HCT116 (cell line): ENCODE data around the gene NECTIN4. TPM values are rescaled to one million over a fixed set of nuclear protein-coding genes. Genes with fewer than 3 reads are reported as not detected.
"Not testable (repeated sequence)": the region's sequence is repeated elsewhere in the genome, so short reads cannot be mapped to it uniquely, and the experiment has no call there.

Experiments
- ATAC-seq: fragments of 200-7000 bp; cut with Tn5 transposase; 2 replicates; pipeline ENCODE4 v1.9.1; 2020; ENCODE audit warnings: mild to moderate bottlenecking, moderate library complexity
- BruUV-seq: library from RNA; stranded (reverse); fragments of 400-500 nt; replicated peaks from 2 replicates; lab custom pipeline; 2021; lab: Mats Ljungman, UMichigan
- CTCF ChIA-PET: fragments of 300-600 bp; sonication (Branson Sonifier 250); formaldehyde crosslinking; loops from one replicate; lab custom pipeline; 2021; ENCODE audit warnings: antibody characterized with exemption; lab: Charles Lee
- POLR2A ChIA-PET: fragments of 300-600, 350-600 bp; sonication (Branson Sonifier 250); formaldehyde crosslinking; loops from one replicate; lab custom pipeline; 2021; ENCODE audit warnings: antibody characterized with exemption; lab: Charles Lee
- RAD21 ChIA-PET, 2 experiments: fragments of 300-600 bp; sonication (Branson Sonifier 250); formaldehyde crosslinking; loops; one replicate each; lab custom pipeline; 2023; ENCODE audit warnings: low total read pairs in 2 of 2; ENCODE audit not compliant: uncharacterized antibody in 2 of 2, unreplicated experiment in 2 of 2, low non-redundant PET in 1 of 2; lab: Charles Lee
- DNase-seq: peaks from one replicate; pipeline ENCODE4 v3.0.0-alpha.2; 2010; ENCODE audit warnings: low read depth, low spot score
- H2AFZ ChIP-seq: fragments of 200-600 bp; shearing (Covaris generic), sonication (generic); 2 replicates; pipeline ENCODE4 v1.6.1; 2017; ENCODE audit warnings: low read depth, mixed run types, mixed read lengths, antibody characterized with exemption, low read length; ENCODE audit not compliant: poor library complexity, severe bottlenecking
- H3K27ac ChIP-seq: 2 replicates; pipeline ENCODE4 v1.5.1; 2012; ENCODE audit warnings: low read depth, low read length
- H3K27me3 ChIP-seq: fragments of 200-600 bp; sonication (generic); 2 replicates; pipeline ENCODE4 v1.6.1; 2016; ENCODE audit warnings: mixed run types, low read length, mixed read lengths; ENCODE audit not compliant: insufficient read depth
- H3K36me3 ChIP-seq, 2 experiments: fragments of 200-500 bp in 1 of 2; fragments of 200-600 bp in 1 of 2; sonication (Bioruptor generic) in 1 of 2; sonication (generic) in 1 of 2; 2 replicates each; pipeline versions ENCODE4 v1.5.1 to v1.6.1; 2014 to 2016; ENCODE audit warnings: low read length in 2 of 2, inconsistent platforms in 1 of 2, mixed read lengths in 1 of 2, mixed run types in 1 of 2; ENCODE audit not compliant: insufficient read depth in 2 of 2, control insufficient read depth in 1 of 2
- H3K4me1 ChIP-seq, 2 experiments: fragments of 200-600 bp in 1 of 2; sonication (generic) in 1 of 2; 2 replicates each; pipeline versions ENCODE4 v1.5.1 to v1.6.1; 2012 to 2017; ENCODE audit warnings: low read length in 2 of 2, inconsistent platforms in 1 of 2, mild to moderate bottlenecking in 1 of 2, mixed read lengths in 1 of 2, mixed run types in 1 of 2, moderate library complexity in 1 of 2; ENCODE audit not compliant: insufficient read depth in 2 of 2, control insufficient read depth in 1 of 2
- H3K4me2 ChIP-seq: fragments of 200-600 bp; sonication (generic); 2 replicates; pipeline ENCODE4 v1.6.1; 2017; ENCODE audit warnings: mixed run types, low read length, mixed read lengths
- H3K4me3 ChIP-seq, 2 experiments: fragments of 200-600 bp in 1 of 2; sonication (generic) in 1 of 2; replicated peaks in 1 of 2; 2 replicates each; pipeline ENCODE4 v1.5.1; 2011 to 2016; ENCODE audit warnings: low read length in 2 of 2, control low read depth in 1 of 2, low read depth in 1 of 2, mild to moderate bottlenecking in 1 of 2, mixed read lengths in 1 of 2, mixed run types in 1 of 2
- H3K79me2 ChIP-seq: fragments of 200-600 bp; sonication (generic); 2 replicates; pipeline ENCODE4 v1.6.1; 2017; ENCODE audit warnings: mild to moderate bottlenecking, mixed run types, low read length, moderate library complexity, mixed read lengths; ENCODE audit not compliant: insufficient read depth
- H3K9ac ChIP-seq: fragments of 200-600 bp; sonication (generic); 2 replicates; pipeline ENCODE4 v1.6.1; 2016; ENCODE audit warnings: low read length, mixed read lengths
- H3K9me2 ChIP-seq: fragments of 200-600 bp; sonication (generic), shearing (Covaris generic); 2 replicates; pipeline ENCODE4 v1.6.1; 2017; ENCODE audit warnings: mixed run types, mild to moderate bottlenecking, moderate library complexity; ENCODE audit not compliant: insufficient read depth
- H3K9me3 ChIP-seq, 2 experiments: fragments of 200-500 bp in 1 of 2; fragments of 200-600 bp in 1 of 2; sonication (Bioruptor generic) in 1 of 2; sonication (generic) in 1 of 2; 2 replicates each; pipeline ENCODE4 v1.6.1; 2014 to 2017; ENCODE audit warnings: low read length in 2 of 2, mixed read lengths in 2 of 2, inconsistent platforms in 1 of 2, low read depth in 1 of 2, mild to moderate bottlenecking in 1 of 2, mixed run types in 1 of 2, moderate library complexity in 1 of 2; ENCODE audit not compliant: control insufficient read depth in 1 of 2, insufficient read depth in 1 of 2
- H4K20me1 ChIP-seq: fragments of 200-600 bp; sonication (generic), shearing (Covaris generic); 2 replicates; pipeline ENCODE4 v1.6.1; 2017; ENCODE audit warnings: mixed run types, mild to moderate bottlenecking, moderate library complexity; ENCODE audit not compliant: insufficient read depth
- ATF3 ChIP-seq: IDR thresholded peaks from 2 replicates; pipeline ENCODE4 v1.6.1; 2012
- CTCF ChIP-seq, 3 experiments: fragments of 200-600 bp in 1 of 3; sonication (generic) in 1 of 3; IDR thresholded peaks in 2 of 3; conservative IDR thresholded peaks in 1 of 3; 2 replicates each; pipeline ENCODE4 v1.5.1; 2012 to 2017; ENCODE audit warnings: low read depth in 2 of 3, low read length in 2 of 3, antibody characterized with exemption in 1 of 3, borderline replicate concordance in 1 of 3, control low read depth in 1 of 3, mild to moderate bottlenecking in 1 of 3, mixed read lengths in 1 of 3, mixed run types in 1 of 3, moderate library complexity in 1 of 3; ENCODE audit not compliant: insufficient read depth in 1 of 3
- JUND ChIP-seq: IDR thresholded peaks from 2 replicates; pipeline ENCODE4 v1.6.1; 2012
- POLR2A ChIP-seq: IDR thresholded peaks from 2 replicates; pipeline ENCODE4 v1.7.0; 2011; ENCODE audit warnings: borderline replicate concordance; ENCODE audit not compliant: insufficient read depth, insufficient read length; ENCODE audit errors: extremely low read depth
- POLR2AphosphoS5 ChIP-seq: IDR thresholded peaks from 2 replicates; pipeline ENCODE4 v1.6.1; 2011; ENCODE audit warnings: mild to moderate bottlenecking, low read depth, low read length, moderate library complexity
- RAD21 ChIP-seq: IDR thresholded peaks from 2 replicates; pipeline ENCODE4 v1.6.1; 2012; ENCODE audit warnings: low read depth, mild to moderate bottlenecking
- YY1 ChIP-seq: IDR thresholded peaks from 2 replicates; pipeline ENCODE4 v1.6.1; 2011; ENCODE audit warnings: low read length, low read depth, moderate library complexity, mild to moderate bottlenecking; ENCODE audit not compliant: insufficient replicate concordance; ENCODE audit errors: extremely low read depth
- ZFX ChIP-seq: fragments of 450-650 bp; IDR thresholded peaks from 2 replicates; pipeline ENCODE4 v1.6.1; 2017
- intact Hi-C: fragments of 100-400 bp; cut with micrococcal nuclease; formaldehyde crosslinking; loops from 2 replicates; pipeline ENCODE4 v1.10.0; 2022
- total RNA-seq: library from RNA; stranded (reverse); gene quantifications from one replicate; pipeline ENCODE4 v1.2.1, GENCODE V29; 2021; ENCODE audit not compliant: unreplicated experiment

NECTIN4 gene
- total RNA-seq, 1 experiment from 2014 or later: 3.3 TPM

- POLR2A ChIA-PET: interaction anchor here (0.7 to 2.7 kb wide), 12 partner anchors 10 to 95 kb away, joined by 3 to 16 read pairs (median 4); partner anchors contain the start of genes DEDD, PPOX, UFC1 and USF1
- Histone ChIP-seq H2AFZ (no peak within 1 kb of the TSS), H3K9me3 (no peaks in the 10 kb centered on the region), H3K9me2 (no peaks in the 10 kb centered on the region), H3K79me2 (peaks cover 76% of the 10 kb centered on the region), H3K27ac (peak within 1 kb of the TSS; percentile 91), H3K4me3 (peak within 1 kb of the TSS; percentile 68 to 98), H3K4me1 (peaks cover 34 to 61% of the 10 kb centered on the region in 2 experiments), H3K27me3 (no peaks in the 10 kb centered on the region), H3K4me2 (peak within 1 kb of the TSS; percentile 84), H4K20me1 (no peaks in the 10 kb centered on the region), H3K36me3 (peaks cover 17 to 36% of the 10 kb centered on the region in 2 experiments), H3K9ac (peak within 1 kb of the TSS; percentile 97)
- DNase-seq: peak; percentile 77
- intact Hi-C loops: loop anchor here (1.0 to 5.0 kb wide), 5 partner anchors 15 to 264 kb away; partner anchors contain the start of genes DEDD, F11R and USF1
- peak; percentile 95 for TF ChIP-seq YY1
- TF ChIP-seq JUND: no peak
- peak; percentile 73 for TF ChIP-seq POLR2AphosphoS5
- no peak for TF ChIP-seq ATF3
- TF ChIP-seq ZFX: 0 out of 2 replicates have a peak, but pooled peaks have one; percentile 34
- no peak for TF ChIP-seq RAD21
- TF ChIP-seq POLR2A: peak; percentile 65
- no peak for TF ChIP-seq CTCF (IDR thresholded peaks at IDR 0.05 in 2 of 3, conservative IDR thresholded peaks at IDR 0.05 in 1 of 3; ENCODE audit: borderline replicate concordance in 1 of 3, insufficient read depth in 1 of 3, low read depth in 2 of 3, low read length in 2 of 3)
- RAD21 ChIA-PET: interaction anchor here in 1 of 2 experiments (1.2 kb wide), 1 partner anchor 15 kb away, joined by 3 read pairs; the partner anchor contains the start of gene DEDD
- BruUV-seq: no TSS peak
- peak; percentile 69 for ATAC-seq
- CTCF ChIA-PET: interaction anchor here (1.0 kb wide), 1 partner anchor 15 kb away, joined by 3 read pairs; the partner anchor contains the start of gene DEDD
These were observed 28.6 kb upstream of the NECTIN4 start, which contains the start of the genes NIT1 and PFDN2 for GRCh38 chr1:161117759-161118581. Gene NIT1 (plus strand): TSS chr1:161118105. CDS start chr1:161118177, 72 bp downstream. Gene PFDN2 (minus strand): TSS chr1:161118037. CDS start chr1:161118026, 11 bp downstream.

GRCh38 chr1:161115961-161116360 is 26.6 kb upstream of the NECTIN4 start:
- BruUV-seq, CTCF ChIA-PET, RAD21 ChIA-PET, H4K20me1 ChIP-seq, H3K27me3 ChIP-seq, H3K9me2 ChIP-seq, DNase-seq, H3K9me3 ChIP-seq, ATAC-seq, H2AFZ ChIP-seq: not testable (repeated sequence)
- peak overlapping the region; percentile 68 to 98 for H3K4me3 ChIP-seq
- peak overlapping the region; percentile 97 for H3K9ac ChIP-seq
- H3K79me2 ChIP-seq: peaks cover 91% of the 10 kb centered on the region
- peaks cover 2 to 26% of the 10 kb centered on the region in 2 experiments; a peak in 3 of 4 replicates for H3K36me3 ChIP-seq
- peaks cover 34 to 61% of the 10 kb centered on the region in 2 experiments for H3K4me1 ChIP-seq
- intact Hi-C loops: loop anchor here (1.0 to 5.0 kb wide), 4 partner anchors 33 to 266 kb away; partner anchors contain the start of gene USF1
- H3K27ac ChIP-seq: peak overlapping the region; percentile 91
- POLR2A ChIA-PET: interaction anchor here (0.7 to 2.7 kb wide), 8 partner anchors 9 to 95 kb away, joined by 3 to 16 read pairs (median 4); partner anchors contain the start of genes DEDD, F11R, NDUFS2 and PPOX
- H3K4me2 ChIP-seq: peak overlapping the region; percentile 84
